HG03060 (cell line): ENCODE data around the gene ZNF20.

Experiments
- ATAC-seq: cut with Tn5 transposase; IDR thresholded peaks from one replicate; pipeline ENCODE4 v1.9.1; 2021; ENCODE audit warnings: low read depth, moderate number of reproducible peaks; ENCODE audit not compliant: unreplicated experiment

The ZNF20 gene

GRCh38 chr19:12139885-12140544 lies at the start of gene ZNF20:
TSS of gene ZNF20 (minus strand) at chr19:12140350. CDS start at chr19:12140182, 168 bp downstream.
- no peak for ATAC-seq

- no peak for ATAC-seq
Measured at GRCh38 chr19:12187625-12188024, 47.5 kb upstream of the ZNF20 start.

- ATAC-seq: no peak
Measured at GRCh38 chr19:12180377-12180776, 40.2 kb upstream of the ZNF20 start.

GRCh38 chr19:12166626-12167025 lies 26.5 kb upstream of the ZNF20 start:
- ATAC-seq: no peak

GRCh38 chr19:12163826-12164225 lies 23.7 kb upstream of the ZNF20 start:
- no peak for ATAC-seq

- ATAC-seq: peak; percentile 70
Measured at GRCh38 chr19:12162882-12163806, 23.0 kb upstream of the ZNF20 start, which contains the start of gene ZNF136. TSS of gene ZNF136 (plus strand) at chr19:12163096. CDS start at chr19:12163204, 108 bp downstream.

- peak; percentile 10 for ATAC-seq
Measured at GRCh38 chr19:12162513-12162881, 22.3 kb upstream of the ZNF20 start.

GRCh38 chr19:12159773-12160414 lies 19.7 kb upstream of the ZNF20 start:
- ATAC-seq: no peak

GRCh38 chr19:12156223-12157058 lies 16.3 kb upstream of the ZNF20 start, which contains the start of gene ZNF625:
TSS of gene ZNF625 (minus strand) at chr19:12156734. CDS start at chr19:12156558, 176 bp downstream.
- ATAC-seq: no peak

GRCh38 chr19:12155324-12155860 lies 15.2 kb upstream of the ZNF20 start:
- ATAC-seq: no peak

- ATAC-seq: no peak
Measured at GRCh38 chr19:12145348-12145747, 5.2 kb upstream of the ZNF20 start.

GRCh38 chr19:12141405-12141736 lies 1.2 kb upstream of the ZNF20 start:
- no peak for ATAC-seq

GRCh38 chr19:12140545-12141404 lies 625 bp upstream of the ZNF20 start:
- no peak for ATAC-seq

GRCh38 chr19:12139269-12139668 lies 881 bp downstream of the ZNF20 start:
- no peak for ATAC-seq

GRCh38 chr19:12137221-12137940 lies 2.8 kb downstream of the ZNF20 start:
- no peak for ATAC-seq

GRCh38 chr19:12133069-12133468 lies 7.1 kb downstream of the ZNF20 start:
- ATAC-seq: no peak

GRCh38 chr19:12126707-12127106 lies 13.4 kb downstream of the ZNF20 start:
- ATAC-seq: no peak

- ATAC-seq: no peak
Measured at GRCh38 chr19:12117201-12117970, 22.8 kb downstream of the ZNF20 start.
